GM19023 (cell line): ENCODE measurements around the gene TM6SF1.
"Not testable (repeated sequence)": the region's sequence is repeated elsewhere in the genome, so short reads cannot be mapped to it uniquely, and the experiment has no call there.

Experiments used
- ATAC-seq: cut with Tn5 transposase; IDR thresholded peaks from one replicate; pipeline ENCODE4 v1.9.1; 2021; ENCODE audit warnings: mild to moderate bottlenecking, moderate library complexity; ENCODE audit not compliant: unreplicated experiment

TM6SF1 gene

DNA sequence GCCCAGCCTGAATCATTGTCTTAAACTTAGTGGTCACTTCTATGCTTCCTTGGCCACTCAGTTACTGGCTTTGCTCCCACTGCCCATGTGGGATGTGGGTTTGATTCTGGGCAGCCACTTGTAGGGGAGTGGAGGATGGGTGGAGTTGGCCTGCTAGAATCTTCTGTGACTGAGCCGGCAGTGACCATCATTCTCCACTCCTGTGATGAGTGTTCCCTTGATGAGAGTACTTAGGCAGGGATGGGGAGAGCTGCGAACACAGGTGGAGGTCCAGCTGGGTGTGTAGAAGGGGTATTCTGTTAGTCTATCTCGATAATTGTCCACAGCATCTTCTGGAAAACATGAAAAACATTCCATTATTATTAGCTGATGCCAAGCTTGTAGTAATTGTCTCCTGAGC, 8.0 kb downstream of the TM6SF1 start:
- no peak for ATAC-seq

DNA sequence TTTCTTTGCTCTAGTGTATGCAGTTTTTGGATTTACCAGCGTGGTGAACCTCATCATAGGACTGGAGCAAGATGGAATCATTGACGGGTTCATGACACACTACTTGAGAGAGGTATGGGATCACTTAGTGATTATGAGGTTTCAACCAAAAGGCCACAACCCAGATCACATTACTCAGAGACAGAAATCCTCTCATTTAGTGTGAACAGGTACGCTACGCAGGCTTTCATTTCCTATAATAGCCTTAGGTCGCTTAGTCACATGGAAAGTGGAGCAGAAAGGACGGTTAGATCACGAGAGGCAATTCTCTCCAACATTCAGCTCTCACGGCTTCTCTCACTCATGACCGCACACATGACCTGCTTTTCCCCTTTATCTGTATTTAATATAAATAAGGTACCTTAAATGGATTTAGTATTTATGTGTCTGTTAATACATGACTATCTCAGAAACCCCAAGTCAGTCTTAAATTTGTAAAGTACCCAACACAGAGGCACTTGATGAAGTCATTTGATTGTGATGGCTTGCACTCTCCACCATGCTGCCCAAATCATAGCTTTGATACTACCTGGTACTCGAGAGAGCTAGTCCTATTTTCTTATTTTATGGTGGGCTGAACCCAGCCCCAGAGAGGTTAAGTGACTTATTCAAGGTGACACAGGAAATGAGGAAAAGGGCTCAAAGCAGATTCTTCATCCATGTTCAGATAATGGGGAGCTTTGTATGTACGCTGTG, 8.6 kb downstream of the TM6SF1 start:
- no peak for ATAC-seq

DNA sequence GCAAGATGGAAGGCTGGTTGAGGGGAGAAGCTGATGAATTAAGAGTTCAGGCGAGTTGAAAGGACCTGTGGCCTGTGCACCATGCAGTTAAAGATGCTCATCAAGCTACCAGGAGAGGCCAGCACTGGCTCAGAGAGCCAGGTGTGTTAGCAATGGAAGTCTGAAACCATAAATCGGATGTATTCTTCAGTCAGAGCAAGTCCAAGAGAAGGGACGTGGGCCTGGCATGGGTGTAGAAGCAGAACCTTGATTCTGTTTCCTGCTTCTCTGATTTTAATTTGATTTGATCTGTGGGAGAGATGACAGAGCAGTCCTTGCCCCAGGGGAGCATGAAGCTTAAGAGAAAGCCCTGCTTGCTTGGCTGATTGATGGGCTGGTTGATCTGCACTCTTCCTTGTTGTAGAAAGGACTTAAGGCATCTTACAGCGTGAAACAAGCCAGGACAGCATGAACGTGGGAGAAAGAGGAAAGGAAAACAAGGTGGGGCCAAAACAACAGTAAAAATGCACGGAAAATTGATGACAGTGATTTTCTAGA, 10.9 kb downstream of the TM6SF1 start:
- ATAC-seq: no peak

DNA sequence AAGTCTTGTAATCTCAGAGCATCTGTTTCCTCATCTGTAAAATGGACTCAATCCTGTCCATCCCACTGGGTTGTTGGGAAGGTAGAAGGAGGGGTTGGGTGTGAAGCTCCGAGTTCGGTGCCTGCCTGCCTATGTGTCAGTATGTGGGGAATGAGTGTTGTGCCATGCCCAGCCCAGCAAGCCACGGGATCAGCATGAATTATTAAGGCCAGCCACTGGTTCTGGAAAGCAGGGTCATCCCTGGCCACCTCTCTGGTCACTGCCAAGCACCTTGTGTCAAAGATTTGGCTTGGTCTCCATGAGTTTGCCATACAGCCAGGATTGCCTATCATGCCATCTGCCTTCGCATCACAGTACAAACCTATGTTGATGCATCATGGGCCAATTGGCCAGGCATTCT, 11.5 kb downstream of the TM6SF1 start:
- ATAC-seq: no peak

DNA sequence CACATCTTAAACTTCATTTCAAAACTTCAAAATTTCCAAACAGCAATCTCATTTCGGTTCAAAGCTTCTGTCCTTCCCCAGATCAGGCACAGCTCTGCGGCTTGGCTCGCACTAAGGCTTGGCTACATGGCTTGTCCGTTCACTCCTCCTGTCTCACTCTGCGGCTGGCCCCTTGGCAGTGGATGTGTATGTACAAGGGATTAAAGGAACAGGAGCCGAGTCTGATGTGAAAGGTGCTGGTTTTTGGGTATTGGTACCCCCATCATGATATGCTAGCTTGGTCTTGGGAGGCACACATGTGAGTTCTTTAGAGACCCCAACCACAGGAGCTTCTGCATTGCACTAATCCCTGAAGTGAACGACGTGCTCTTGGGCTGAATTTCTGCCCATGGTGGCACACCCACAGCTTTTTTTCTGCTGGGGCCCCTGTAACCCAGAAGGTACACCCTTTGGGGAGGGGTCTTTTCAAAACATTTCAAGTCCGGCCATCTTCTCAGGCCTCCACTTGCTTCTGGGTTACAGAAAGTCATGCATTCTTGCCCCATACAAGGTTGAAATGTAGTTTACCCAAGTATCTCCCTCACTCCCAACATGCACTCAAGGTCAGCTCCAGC, 12.6 kb downstream of the TM6SF1 start:
- no peak for ATAC-seq

DNA sequence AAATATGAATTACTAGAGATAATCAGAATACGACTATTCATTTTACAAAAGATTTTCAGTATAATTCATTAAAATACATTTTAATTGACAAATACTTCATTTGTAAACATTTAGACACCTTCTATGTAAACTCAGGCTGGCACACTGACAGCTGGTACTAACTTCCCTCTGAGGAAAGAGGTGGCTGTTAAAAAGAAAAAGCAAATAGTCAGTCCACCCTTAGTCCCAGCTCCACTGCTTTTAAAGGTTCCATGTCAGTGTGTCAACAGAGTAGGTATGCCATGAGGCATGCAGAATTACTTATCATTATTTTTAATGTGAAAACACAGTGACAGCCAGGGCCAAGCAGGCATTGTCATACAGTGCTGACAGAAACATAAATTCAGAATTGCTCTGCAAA, 16.1 kb downstream of the TM6SF1 start:
- no peak for ATAC-seq

DNA sequence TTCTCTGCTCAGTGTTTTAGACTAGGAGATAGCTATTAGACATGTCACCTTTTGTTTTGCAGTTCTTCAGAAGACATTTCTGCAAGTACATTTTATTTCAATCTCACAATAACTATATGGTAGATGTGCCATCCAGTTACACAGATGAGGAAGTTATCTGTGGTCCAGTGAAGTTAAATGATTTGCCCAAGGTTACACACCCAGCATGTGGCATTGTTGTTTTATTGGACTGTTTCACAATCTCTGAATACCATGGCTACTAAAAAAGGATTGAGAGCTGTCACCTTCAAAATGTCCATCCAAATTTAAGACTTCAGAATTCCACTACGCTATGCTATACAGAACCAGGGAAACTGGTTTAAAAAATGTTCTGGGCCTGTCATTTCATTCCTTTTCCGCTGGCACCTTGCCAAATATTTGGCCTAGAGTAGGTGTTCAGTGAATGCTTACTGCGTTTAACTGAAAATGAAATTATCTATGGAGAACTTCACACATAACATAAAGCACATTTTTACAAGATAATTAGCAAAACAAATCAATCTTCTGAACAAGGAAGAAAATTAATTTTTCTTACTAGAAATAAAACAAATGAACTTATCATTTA, 20.2 kb downstream of the TM6SF1 start:
- ATAC-seq: no peak

DNA sequence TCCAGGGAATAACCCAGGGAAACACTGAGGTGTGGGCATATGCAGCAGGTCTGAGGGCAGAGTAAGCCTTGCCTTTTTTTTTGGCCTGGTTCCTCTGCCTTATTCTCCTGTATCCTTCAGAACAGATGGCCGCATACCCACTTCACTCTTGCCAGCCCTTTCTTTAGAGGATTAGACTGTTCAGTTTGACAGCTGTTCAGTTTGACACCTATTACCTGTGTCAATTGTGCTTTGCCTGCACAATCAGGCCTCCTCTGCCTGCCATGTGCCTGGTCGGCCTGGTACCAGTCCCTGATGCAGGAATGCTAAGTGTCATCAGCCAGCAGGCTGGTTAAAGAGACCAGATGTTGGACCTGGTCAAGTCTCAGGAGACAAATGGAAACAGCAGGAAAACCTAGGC, 22.3 kb downstream of the TM6SF1 start:
- ATAC-seq: no peak

DNA sequence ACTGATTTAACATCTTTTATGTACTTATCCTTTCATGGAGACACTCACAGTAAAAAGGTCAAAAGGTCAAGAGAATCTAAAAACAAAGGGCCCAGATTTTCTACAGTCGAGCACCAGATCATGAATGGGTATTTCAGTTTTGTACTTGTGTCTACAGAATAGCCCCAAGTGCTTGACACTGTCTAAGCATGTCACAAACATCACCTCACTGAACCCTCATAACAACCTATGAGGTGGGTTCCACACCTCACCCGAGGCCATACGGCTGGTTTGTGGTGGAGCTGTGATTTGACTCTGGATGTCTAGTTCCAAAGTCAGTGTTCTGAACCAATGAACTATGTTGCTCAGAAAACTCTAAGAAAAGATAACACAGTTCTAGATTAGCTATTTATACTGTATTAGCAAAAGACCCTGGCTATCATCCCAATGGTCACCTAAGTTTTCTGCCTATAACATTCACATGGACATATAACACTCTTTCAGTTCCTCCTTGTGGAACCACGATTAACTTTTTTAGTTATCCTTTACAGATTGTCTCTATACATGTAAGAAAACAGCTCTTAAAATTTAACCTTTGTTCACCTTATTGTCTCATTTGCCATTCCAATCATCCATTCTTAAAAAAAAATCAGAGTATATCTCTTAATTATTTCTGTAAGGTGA, 25.5 kb downstream of the TM6SF1 start:
- ATAC-seq: no peak

DNA sequence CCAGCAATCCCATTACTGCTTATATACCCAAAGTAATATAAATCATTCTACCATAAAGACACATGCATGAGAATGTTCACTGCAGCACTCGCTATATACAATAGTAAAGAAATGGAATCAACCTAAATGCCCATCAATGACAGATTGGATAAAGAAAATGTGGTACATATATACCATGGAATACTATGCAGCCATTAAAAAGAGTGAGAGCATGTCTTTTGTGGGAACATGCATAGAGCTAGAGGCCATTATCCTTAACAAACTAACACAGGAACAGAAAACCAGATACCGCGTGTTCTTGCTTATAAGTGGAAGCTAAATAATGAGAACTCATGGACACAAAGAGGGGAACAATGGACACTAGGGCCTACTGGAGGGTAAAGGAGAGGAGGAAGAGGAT, 34.7 kb downstream of the TM6SF1 start:
- not testable (repeated sequence) for ATAC-seq

DNA sequence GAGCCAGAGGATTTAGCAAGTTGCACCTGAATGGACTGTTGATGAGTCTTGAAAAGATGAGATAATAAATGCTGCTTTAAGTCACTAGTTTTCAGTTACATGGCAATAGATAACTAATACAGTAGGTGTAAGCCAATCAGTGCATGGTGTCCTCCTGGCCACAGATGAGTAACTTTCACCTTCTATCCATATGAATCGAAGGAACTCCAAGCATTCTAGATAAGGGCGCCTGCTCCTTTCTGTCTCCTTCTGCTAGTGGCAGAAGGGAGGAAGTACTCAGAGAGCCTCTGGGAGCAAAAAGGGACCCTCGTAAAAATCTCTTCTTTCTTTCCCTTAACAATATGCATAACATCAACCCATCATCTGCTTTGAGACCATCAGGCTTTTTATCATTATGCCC, 37.3 kb downstream of the TM6SF1 start:
- ATAC-seq: no peak

DNA sequence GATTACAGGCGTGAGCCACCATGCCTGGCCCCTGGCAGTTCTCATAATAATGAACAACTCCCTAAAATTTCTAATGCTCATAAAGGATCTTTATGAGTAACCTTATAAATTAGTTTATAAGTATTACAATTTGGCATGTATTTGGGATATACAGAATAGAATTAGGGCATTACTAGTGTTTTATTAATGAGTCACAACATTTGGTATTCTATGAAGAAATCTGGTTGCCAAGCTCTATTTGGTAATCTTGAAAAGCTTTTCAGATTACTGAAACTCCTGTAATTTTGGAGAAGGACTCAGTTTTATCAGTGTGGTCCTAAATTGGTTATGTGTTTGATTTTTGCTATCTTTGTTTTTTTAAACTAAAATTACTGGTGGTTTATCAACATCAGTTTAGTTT, 45.8 kb downstream of the TM6SF1 start:
- ATAC-seq: no peak

DNA sequence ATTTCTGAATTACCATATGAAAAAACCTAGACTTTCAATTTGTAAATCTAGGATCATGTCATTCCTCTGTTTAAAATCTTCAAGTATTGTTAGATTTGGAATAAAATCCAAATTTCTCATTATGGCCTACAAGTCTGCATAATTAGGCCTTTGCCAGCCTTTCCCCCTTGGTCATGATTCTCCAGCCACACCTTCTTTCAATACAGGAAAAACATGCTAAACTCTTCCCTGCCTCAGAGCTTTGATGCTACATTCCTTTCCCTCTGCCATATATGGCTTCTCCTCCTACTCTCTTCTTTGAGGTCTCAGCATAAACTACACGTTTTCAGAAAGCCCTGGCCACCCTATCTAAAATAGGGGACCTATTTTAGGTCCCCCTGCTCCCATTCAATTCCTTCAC, 48.5 kb downstream of the TM6SF1 start:
- no peak for ATAC-seq

DNA sequence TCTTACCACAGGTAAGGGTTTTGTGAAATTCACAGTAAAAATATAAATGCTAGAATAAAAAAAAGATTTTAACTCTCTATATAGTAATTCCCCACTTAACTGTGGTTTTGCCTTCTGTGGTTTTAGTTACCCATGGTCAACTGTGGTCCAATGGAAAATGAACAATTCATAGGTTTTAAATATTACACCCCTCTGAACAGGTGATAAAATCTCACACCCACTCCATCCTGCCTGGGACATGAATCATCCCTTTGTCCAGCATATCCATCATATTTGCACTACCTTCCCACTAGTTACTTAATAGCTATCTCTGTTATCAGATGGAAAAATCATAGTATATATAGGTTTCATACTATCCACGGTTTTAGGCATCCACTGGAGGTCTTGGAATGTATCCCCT, 50.9 kb downstream of the TM6SF1 start:
- no peak for ATAC-seq

DNA sequence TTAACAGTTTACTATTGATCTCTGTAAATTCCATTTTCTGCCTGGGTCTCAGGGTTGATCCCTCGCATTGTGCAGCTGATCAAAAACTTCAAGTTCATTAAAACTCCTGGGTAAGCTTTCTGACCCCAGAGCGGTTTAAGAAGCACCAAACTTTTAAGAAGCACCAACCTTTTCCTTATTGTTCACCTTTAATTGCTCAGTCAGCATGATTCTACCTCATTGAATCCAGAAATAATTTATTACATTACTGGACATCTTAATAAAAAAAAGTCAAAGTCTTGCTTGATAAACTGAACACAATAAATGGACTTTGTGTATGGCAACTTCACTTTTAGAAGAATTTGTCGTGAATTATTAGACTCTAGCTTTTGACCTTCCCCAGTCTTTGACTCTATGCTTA, 53.3 kb downstream of the TM6SF1 start:
- ATAC-seq: no peak

DNA sequence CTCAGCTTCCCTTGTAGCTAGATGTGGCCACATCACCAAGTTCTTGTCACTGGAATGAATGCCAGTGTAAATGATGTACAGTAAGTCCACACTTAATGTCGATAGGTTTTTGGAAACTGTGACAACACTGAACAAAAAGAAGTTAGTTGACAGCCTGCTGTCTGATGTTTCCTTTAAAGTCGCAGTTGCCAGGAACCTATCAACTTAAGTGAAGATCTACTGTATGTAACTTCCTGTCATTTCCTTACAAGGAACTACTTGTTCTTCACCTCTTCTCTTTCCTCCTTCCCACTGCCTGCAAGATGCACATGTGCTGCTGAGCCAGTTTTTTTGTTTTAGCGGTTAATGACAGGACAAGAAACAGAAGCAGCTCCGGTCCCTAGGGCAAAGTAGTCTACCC, 55.6 kb downstream of the TM6SF1 start:
- ATAC-seq: no peak

DNA sequence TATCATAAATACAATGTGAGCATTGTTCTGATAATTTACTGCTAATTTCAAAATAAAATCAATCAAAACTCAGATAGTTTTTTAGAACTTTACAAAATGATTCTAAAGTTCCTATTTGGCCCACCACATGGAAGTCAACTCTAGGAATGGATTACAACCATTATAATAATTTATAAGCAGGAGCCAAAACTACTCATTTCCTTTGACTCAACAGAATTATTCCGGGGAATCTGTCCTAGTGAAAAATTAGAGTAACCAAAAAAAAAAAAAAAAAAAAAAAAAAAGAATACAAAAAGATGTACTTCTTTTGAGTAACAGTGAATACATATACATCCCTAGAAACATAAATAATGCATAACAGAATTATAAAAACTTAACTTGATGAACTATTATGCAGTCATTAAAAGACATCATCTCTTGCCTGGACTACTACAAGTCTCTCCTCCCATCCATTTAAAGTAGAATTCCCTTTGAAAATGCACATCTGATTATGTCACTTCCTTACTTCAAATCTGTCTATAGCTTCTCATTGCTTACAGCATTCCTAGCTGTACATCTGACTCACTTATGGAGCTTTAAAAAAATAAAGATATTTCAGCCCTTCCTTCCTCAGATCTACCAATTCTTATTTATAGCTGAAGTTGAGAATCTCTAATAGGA, 56.8 kb downstream of the TM6SF1 start:
- no peak for ATAC-seq

DNA sequence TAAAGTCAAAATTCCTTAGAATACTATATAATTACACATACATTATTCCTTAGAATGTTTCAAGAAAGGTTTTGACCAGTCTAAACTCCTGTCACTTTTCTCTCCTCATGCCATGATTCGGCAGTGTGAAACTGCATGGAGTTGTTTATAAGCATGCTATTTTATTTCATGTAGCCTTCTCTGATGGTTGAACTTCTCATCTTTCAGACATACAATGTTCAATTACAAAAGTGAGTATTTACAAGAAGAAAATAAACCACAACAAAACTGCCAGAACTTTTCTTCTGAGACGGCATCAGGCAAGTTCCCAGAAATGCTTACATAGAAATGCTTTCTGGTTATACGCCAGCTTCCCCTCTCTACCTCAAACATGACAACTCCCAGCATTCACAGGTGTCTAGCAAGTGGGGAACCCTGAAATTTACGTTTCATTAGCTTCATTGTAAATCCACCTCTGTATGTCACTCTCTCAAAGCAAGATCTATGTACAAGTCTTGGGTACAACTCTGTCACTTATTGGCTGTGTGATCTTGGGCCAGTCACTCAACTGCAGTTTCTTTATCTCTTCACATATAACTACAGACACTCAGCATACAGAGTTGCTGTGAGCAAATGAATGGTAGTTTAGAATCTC, 57.4 kb downstream of the TM6SF1 start:
- ATAC-seq: no peak

DNA sequence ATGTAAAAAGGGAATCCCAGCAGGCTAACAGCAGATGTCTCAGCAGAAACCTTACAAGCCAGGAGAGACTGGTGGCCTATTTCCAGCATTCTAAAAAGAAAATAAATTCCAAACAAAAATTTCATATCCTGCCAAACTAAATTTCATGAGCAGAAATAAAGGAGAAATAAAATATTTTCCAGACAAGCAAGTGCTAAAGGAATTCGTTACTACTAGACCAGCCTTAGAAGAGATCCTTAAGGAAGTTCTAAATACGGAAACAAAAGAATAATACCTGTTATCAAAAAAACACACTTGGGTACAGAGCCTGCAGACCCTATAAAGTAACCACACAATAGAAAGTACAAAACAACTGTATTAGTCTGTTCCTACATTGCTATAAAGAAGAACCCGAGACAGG, 58.8 kb downstream of the TM6SF1 start:
- ATAC-seq: no peak

DNA sequence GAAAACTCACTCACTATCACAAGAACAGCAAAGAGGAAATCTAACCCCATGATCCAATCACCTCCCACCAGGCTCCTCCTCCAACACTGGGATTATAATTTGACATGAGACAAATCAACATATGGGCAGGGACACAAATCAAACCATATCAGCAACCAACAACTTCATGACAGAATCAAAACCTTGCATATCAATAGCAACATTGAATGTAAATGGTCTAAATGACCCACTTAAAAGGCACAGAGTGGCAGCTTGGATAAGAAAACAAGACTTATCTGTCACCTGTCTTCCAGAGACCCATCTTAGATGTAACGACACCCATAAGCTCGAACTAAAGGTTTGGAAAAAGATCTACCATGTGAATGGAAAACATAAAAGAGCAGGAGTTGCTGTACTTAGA, 59.4 kb downstream of the TM6SF1 start:
- no peak for ATAC-seq

DNA sequence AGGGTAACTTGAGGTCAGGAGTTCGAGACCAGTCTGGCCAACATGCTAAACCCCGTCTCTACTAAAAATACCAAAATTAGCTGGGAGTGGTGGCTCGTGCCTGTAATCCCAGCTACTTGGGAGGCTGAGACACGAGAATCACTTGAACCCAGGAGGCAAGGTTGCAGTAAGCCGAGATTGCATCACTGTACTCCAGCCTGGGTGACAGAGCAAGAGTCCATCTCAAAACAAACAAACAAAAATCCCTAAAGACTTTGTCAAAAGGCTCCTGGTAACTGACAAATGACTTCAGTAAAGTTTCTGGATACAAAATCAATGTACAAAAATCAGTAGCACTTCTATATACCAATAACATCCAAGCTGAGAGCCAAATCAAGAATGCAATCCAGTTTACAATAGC, 62.1 kb downstream of the TM6SF1 start:
- not testable (repeated sequence) for ATAC-seq
